GM13977 (cell line): ENCODE measurements around the gene SEPTIN5.

Source experiments
- DNase-seq: peaks from one replicate; pipeline ENCODE4 v3.0.0; 2012; ENCODE audit warnings: low spot score
- in situ Hi-C: fragments of 300-500 bp; cut with MboI; formaldehyde crosslinking; loops from one replicate; pipeline ENCODE4 v1.12.0; 2022; ENCODE audit warnings: low sequenced_read_pairs, low pct_unique_long_range_greater_than_20kb, mixed read lengths, inconsistent platforms; ENCODE audit not compliant: unreplicated experiment
- TF ChIP-seq, protein P1 (sequence below): IDR thresholded peaks from 2 replicates; pipeline ENCODE4 v1.5.1; 2012; ENCODE audit warnings: mild to moderate bottlenecking, control low read depth; ENCODE audit not compliant: insufficient read depth; ENCODE audit errors: extremely low read depth, missing control alignments

SEPTIN5 gene

DNA sequence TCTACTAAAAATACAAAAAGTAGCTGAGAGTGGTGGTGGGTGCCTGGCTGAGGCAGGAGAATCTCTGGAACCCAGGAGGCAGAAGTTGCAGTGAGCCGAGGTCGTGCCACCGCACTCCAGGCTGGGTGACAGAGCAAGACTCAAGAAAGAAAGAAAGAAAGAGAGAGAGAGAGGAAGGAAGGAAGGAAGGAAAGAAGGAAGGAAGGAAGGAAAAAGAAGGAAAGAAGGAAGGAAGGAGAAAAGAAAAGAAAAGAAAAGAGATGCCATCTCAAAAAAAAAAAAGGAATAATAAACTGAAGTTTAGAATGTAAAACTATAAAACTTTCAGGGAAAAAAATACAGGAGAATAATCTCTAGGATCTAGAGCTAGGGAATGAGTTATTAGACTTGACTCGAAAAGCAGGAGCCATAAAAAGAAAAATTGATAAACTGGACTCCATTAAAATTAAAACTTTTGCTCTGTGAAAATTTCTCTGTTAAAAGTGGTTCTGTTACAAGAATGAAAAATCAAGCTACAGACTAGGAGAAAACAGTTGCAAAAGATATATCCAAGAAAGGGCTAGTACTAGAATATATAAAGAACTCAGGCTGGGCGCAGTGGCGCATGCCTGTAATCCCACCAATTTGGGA lies 13.4 kb upstream of the SEPTIN5 start:
- TF ChIP-seq, protein P1, sequence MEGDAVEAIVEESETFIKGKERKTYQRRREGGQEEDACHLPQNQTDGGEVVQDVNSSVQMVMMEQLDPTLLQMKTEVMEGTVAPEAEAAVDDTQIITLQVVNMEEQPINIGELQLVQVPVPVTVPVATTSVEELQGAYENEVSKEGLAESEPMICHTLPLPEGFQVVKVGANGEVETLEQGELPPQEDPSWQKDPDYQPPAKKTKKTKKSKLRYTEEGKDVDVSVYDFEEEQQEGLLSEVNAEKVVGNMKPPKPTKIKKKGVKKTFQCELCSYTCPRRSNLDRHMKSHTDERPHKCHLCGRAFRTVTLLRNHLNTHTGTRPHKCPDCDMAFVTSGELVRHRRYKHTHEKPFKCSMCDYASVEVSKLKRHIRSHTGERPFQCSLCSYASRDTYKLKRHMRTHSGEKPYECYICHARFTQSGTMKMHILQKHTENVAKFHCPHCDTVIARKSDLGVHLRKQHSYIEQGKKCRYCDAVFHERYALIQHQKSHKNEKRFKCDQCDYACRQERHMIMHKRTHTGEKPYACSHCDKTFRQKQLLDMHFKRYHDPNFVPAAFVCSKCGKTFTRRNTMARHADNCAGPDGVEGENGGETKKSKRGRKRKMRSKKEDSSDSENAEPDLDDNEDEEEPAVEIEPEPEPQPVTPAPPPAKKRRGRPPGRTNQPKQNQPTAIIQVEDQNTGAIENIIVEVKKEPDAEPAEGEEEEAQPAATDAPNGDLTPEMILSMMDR: no peak
- in situ Hi-C loops: no loop called here
- no peak for DNase-seq

DNA sequence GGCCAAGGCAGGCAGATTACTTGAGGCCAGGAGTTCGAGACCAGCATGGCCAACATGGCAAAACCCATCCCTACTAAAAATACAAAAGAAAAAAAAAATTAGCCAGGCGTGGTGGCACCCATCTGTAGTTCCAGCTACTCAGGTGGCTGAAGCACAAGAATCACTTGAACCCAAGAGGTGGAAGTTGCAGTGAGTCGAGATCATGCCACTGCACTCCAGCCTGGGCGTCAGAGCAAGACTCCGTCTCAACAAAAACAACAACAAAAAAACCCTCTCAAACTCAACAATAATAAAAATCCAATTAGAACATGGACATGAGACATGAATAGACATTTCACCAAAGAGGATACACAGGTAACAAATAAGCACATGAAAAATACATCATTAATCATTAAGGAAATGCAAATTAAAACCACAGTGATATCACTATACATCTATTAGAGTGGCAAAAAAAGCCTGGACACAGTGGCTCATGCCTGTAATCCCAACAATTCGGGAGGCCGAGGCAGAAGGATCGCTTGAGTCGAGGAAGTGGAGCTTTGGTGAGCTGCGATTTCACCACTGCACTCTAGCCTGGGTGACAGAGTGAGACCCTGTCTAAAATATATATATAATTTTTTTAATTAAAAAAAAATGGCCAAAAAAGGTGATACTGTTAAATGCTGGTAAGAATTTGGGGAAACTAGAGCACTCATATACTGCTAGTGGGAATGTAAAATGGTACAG lies 12.7 kb upstream of the SEPTIN5 start:
- TF ChIP-seq, protein P1: no peak
- in situ Hi-C loops: no loop called here
- no peak for DNase-seq

DNA sequence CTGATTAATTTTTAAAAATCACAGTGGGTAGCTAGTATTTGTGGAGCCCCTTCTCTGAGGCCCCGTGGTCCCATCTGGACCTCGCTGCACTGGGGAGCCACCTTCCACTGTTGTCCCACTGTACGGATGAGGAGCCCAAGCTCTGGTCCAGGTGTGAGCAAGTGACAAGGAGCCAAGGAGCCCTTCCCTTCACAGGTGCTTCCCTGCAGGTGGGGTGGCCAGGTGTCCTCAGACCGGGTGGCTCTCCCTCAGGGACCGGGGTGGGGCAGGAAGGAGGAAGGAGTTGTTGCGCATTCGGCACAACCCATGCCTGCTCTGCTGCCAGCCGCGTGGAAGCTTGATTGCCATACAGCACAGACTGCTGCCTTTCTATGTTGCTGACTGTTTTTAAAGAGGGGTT lies 10.4 kb upstream of the SEPTIN5 start:
- TF ChIP-seq, protein P1: no peak
- in situ Hi-C loops: no loop called here
- no peak for DNase-seq

DNA sequence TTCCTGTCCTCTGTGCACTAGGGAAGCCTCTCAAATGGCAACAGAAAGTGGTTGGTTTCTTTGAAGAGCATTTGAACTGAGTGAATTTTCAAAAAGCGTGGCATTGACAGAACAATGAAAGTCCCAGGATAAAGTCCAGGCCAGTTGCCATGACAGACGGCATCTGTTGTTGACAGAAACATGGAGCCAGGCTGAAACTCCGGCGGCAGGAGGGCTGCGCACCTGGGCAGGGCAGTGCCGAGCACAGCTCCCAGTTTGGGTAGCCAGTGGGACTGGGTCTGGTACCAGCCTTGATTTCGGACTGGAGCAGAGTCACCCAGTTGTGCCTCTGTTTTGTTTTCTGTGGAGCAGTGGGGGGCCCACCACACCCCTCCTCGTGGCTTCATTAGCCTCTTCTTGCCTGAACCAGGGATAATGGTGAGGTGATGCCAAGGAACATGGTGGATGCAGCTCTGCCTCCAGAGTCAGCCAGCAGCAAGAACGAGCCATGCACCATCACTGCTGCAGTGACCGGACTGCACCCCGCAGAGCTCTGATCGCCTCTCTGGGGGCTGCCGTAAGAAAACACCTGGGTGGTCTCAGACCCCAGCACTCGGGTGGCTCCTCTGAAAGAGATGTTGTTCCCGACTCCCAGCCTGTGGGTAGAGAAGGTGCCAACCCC lies 9.8 kb upstream of the SEPTIN5 start:
- DNase-seq: no peak
- TF ChIP-seq, protein P1: no peak
- in situ Hi-C loops: no loop called here

DNA sequence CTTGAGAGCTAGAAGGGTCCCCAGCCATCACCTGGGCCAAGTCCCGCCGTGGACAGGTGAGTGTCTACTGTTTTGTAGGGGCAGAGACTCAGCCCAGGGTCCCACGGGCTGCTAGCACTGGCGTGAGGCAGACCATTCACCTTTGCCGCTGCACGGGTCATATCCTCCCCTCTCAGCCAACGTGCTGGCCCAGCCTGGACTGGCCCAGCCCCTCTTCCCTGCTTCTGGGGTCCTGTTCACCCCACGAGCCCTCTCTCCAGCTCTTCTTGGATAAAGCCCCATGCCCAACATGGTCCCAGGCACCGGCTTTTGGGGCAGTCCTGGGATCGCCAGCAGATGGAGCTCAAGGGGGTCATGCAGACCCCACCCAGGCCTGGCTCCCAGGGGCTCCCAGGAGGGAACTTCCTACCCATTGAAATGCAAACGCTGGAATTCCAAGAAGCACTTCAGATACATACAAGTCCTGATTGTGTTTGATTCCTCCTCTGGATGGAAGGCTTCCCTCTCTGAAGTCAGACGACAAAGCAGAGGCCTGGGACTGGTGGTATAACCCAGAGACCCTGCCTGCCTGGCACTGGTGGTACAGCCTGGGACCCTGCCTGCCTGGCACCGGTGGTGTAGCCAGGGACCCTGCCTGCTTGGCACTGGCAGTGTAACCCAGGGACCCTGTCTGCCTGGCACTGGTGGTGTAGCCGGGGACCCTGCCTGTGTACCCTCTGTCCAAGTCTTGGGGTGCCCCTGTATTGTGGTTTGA lies 8.9 kb upstream of the SEPTIN5 start:
- no peak for DNase-seq
- in situ Hi-C loops: no loop called here
- TF ChIP-seq, protein P1: no peak

DNA sequence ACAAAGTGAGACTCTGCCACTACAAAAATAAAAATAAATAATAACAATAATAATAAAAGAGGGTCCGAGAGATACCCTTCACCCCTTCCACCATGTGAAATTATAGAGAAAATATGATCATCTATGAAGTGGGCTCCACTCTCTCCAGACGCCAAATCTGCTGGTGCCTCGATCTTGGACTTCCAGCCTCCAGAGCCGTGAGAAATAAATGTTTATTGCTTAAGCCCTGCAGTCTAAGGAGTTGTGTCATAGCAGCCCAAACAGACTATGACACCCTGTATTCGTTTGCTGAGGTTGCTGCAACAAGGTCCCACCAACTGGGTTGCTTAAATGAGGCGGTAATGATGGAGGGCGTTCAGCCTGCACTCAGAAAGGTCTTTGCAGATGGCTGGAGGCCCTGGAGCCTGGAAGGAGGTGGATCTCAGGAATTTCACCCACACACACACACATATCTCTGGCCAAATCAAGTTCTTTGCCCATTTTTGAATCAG lies 7.6 kb upstream of the SEPTIN5 start:
- in situ Hi-C loops: no loop called here
- no peak for DNase-seq
- TF ChIP-seq, protein P1: no peak
